ENCODE results near the gene ABCB11. TPM values are rescaled to one million over a fixed set of nuclear protein-coding genes. Genes with fewer than 3 reads are reported as not detected.
A peak's percentile ranks its signal among the peaks of the same experiment; 100 is the strongest.

Gene ABCB11
- total and polyA plus RNA-seq, 2 donors (not counting 3 experiments of a cell fraction or from before 2014, with no cell fraction given): 0.22 to 0.44 TPM

- no TSS peak for BruUV-seq (replicated peaks)
- H3K9me3 ChIP-seq (replicated peaks; ENCODE audit: control insufficient read depth, insufficient read depth, low read length): peaks cover 2% of the 10 kb centered on the region
- no peak overlapping the region for H3K4me2 ChIP-seq (ENCODE audit: insufficient read depth, low read length)
- no peaks in the 10 kb centered on the region for H3K27me3 ChIP-seq (ENCODE audit: control insufficient read depth in 2 of 2, insufficient read depth in 2 of 2, low read length in 2 of 2)
- no peaks in the 10 kb centered on the region for H4K20me1 ChIP-seq (replicated peaks; ENCODE audit: control insufficient read depth, extremely low read depth, insufficient read depth, low read length)
- H3K36me3 ChIP-seq (ENCODE audit: control insufficient read depth in 2 of 2, extremely low read depth in 1 of 2, insufficient read depth in 2 of 2, low read length in 2 of 2): no peaks in the 10 kb centered on the region
- POLR2A ChIA-PET: no interaction called here
- no peak overlapping the region for H3K4me3 ChIP-seq (replicated peaks in 1 of 3; ENCODE audit: insufficient read depth in 1 of 3, low read depth in 1 of 3, low read length in 3 of 3)
- dilution Hi-C loops (cut with MboI; ENCODE audit: extremely low pct_ligation_motif_present, low sequenced_read_pairs): no loop called here
- peaks cover 5% of the 10 kb centered on the region for H3K4me1 ChIP-seq (ENCODE audit: control insufficient read depth, extremely low read depth, insufficient read depth, low read length)
- CTCF ChIA-PET: no interaction called here
- peak overlapping the region; percentile 2 for H3K27ac ChIP-seq (ENCODE audit: insufficient read depth, low read depth, low read length)
- H3K9ac ChIP-seq (replicated peaks; ENCODE audit: extremely low read depth, insufficient read depth, low read length): no peak overlapping the region
- TF ChIP-seq EZH2 (IDR thresholded peaks at IDR 0.05; ENCODE audit: borderline replicate concordance, low read depth, low read length, severe bottlenecking): no peak
- peak; percentile 20 for TF ChIP-seq JUN (IDR thresholded peaks at IDR 0.05; ENCODE audit: borderline replicate concordance, insufficient read depth, insufficient read length, low read depth)
- TF ChIP-seq FOS (IDR thresholded peaks at IDR 0.05; ENCODE audit: borderline replicate concordance, insufficient read depth, low read length): peak; percentile 73
- TF ChIP-seq MAX (IDR thresholded peaks at IDR 0.05; ENCODE audit: insufficient read depth, insufficient read length): no peak
- FAIRE-seq (peak; percentile 18), DNase-seq (ENCODE audit: low read depth, low spot score) (peak; percentile 44)
- peak overlapping the region; percentile 41 for H2AFZ ChIP-seq (ENCODE audit: low read depth, low read length)
- no peaks in the 10 kb centered on the region for H3K9me1 ChIP-seq (replicated peaks; ENCODE audit: control insufficient read depth, extremely low read depth, insufficient read depth, low read length)
- H3K79me2 ChIP-seq (ENCODE audit: control insufficient read depth, insufficient read depth, low read length): no peaks in the 10 kb centered on the region
- intact Hi-C loops (cut with micrococcal nuclease): no loop called here
Measured at GRCh38 chr2:169050476-169051240, 19.5 kb upstream of the ABCB11 start.

DNA sequence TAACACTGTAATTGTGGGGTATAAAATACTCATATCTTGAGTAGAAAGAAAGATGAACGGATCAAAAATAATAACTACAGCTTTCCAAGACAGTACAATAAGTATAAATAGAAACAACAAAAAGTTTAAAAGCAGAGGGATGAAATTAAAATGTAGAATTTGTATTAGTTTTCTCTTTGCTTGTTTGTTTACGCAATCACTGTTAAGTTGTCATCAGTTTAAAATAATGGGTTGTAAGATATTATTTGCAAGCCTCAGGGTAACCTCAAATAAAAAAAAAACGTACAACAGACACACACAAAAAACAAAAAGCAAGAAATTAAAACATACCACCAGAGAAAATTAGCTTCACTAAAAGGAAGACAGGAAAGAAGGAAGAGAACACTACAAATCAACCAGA lies 18.0 kb upstream of the ABCB11 start:
- H3K9ac ChIP-seq (replicated peaks; ENCODE audit: extremely low read depth, insufficient read depth, low read length): no peak overlapping the region
- H3K4me2 ChIP-seq (ENCODE audit: insufficient read depth, low read length): no peak overlapping the region
- no peaks in the 10 kb centered on the region for H3K9me1 ChIP-seq (replicated peaks; ENCODE audit: control insufficient read depth, extremely low read depth, insufficient read depth, low read length)
- intact Hi-C loops (cut with micrococcal nuclease) (no loop called here), dilution Hi-C loops (cut with MboI; ENCODE audit: extremely low pct_ligation_motif_present, low sequenced_read_pairs) (no loop called here)
- no peak overlapping the region for H2AFZ ChIP-seq (ENCODE audit: low read depth, low read length)
- no peak overlapping the region for H3K27ac ChIP-seq (ENCODE audit: insufficient read depth, low read depth, low read length)
- no TSS peak for BruUV-seq (replicated peaks)
- H4K20me1 ChIP-seq (replicated peaks; ENCODE audit: control insufficient read depth, extremely low read depth, insufficient read depth, low read length): no peaks in the 10 kb centered on the region
- H3K79me2 ChIP-seq (ENCODE audit: control insufficient read depth, insufficient read depth, low read length): no peaks in the 10 kb centered on the region
- TF ChIP-seq POLR2A (IDR thresholded peaks at IDR 0.05; ENCODE audit: low read depth, low read length) (no peak), FOS (IDR thresholded peaks at IDR 0.05; ENCODE audit: borderline replicate concordance, insufficient read depth, low read length) (no peak), MYC (IDR thresholded peaks at IDR 0.05; ENCODE audit: low read depth, low read length) (no peak), JUN (IDR thresholded peaks at IDR 0.05; ENCODE audit: borderline replicate concordance, insufficient read depth, insufficient read length, low read depth) (no peak), POLR2AphosphoS5 (IDR thresholded peaks at IDR 0.05; ENCODE audit: insufficient read depth, low read depth, low read length) (no peak), EZH2 (IDR thresholded peaks at IDR 0.05; ENCODE audit: borderline replicate concordance, low read depth, low read length, severe bottlenecking) (no peak), MAX (IDR thresholded peaks at IDR 0.05; ENCODE audit: insufficient read depth, insufficient read length) (no peak), GATA2 (IDR thresholded peaks at IDR 0.05; ENCODE audit: insufficient read depth, insufficient read length, low read depth, low read length) (no peak)
- TF ChIP-seq, protein P1, sequence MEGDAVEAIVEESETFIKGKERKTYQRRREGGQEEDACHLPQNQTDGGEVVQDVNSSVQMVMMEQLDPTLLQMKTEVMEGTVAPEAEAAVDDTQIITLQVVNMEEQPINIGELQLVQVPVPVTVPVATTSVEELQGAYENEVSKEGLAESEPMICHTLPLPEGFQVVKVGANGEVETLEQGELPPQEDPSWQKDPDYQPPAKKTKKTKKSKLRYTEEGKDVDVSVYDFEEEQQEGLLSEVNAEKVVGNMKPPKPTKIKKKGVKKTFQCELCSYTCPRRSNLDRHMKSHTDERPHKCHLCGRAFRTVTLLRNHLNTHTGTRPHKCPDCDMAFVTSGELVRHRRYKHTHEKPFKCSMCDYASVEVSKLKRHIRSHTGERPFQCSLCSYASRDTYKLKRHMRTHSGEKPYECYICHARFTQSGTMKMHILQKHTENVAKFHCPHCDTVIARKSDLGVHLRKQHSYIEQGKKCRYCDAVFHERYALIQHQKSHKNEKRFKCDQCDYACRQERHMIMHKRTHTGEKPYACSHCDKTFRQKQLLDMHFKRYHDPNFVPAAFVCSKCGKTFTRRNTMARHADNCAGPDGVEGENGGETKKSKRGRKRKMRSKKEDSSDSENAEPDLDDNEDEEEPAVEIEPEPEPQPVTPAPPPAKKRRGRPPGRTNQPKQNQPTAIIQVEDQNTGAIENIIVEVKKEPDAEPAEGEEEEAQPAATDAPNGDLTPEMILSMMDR (IDR thresholded peaks at IDR 0.05; ENCODE audit: extremely low read depth in 1 of 2, insufficient read depth in 1 of 2, low read depth in 1 of 2, low read length in 2 of 2): no peak
- FAIRE-seq: no peak
- peaks cover 5% of the 10 kb centered on the region for H3K4me1 ChIP-seq (ENCODE audit: control insufficient read depth, extremely low read depth, insufficient read depth, low read length)
- H3K4me3 ChIP-seq (replicated peaks in 1 of 3; ENCODE audit: insufficient read depth in 1 of 3, low read depth in 1 of 3, low read length in 3 of 3): no peak overlapping the region
- no peaks in the 10 kb centered on the region for H3K9me3 ChIP-seq (replicated peaks; ENCODE audit: control insufficient read depth, insufficient read depth, low read length)
- no peaks in the 10 kb centered on the region for H3K27me3 ChIP-seq (ENCODE audit: control insufficient read depth in 2 of 2, insufficient read depth in 2 of 2, low read length in 2 of 2)
- no peak for DNase-seq (ENCODE audit: low read depth, low spot score)
- no peaks in the 10 kb centered on the region for H3K36me3 ChIP-seq (ENCODE audit: control insufficient read depth in 2 of 2, extremely low read depth in 1 of 2, insufficient read depth in 2 of 2, low read length in 2 of 2)
- CTCF ChIA-PET: no interaction called here
- POLR2A ChIA-PET: no interaction called here

Data from endothelial cell of umbilical vein (primary cell).